ENCODE measurements around the gene PTOV1.

Gene PTOV1

GRCh38 chr19:49850487-49851342 is at the start of gene PTOV1:
Gene PTOV1 (plus strand): TSS chr19:49851159.
- no peaks in the 10 kb centered on the region for H3K27me3 Mint-ChIP-seq
- no peaks in the 10 kb centered on the region for H3K36me3 Mint-ChIP-seq
- H3K4me1 Mint-ChIP-seq (ENCODE audit: low read depth): peaks cover 35% of the 10 kb centered on the region
- H3K4me3 Mint-ChIP-seq: peak within 1 kb of the TSS; percentile 89
- H3K9me3 Mint-ChIP-seq (ENCODE audit: low read depth): peaks cover 6% of the 10 kb centered on the region
- H3K27ac Mint-ChIP-seq: peak within 1 kb of the TSS; percentile 92

DNA sequence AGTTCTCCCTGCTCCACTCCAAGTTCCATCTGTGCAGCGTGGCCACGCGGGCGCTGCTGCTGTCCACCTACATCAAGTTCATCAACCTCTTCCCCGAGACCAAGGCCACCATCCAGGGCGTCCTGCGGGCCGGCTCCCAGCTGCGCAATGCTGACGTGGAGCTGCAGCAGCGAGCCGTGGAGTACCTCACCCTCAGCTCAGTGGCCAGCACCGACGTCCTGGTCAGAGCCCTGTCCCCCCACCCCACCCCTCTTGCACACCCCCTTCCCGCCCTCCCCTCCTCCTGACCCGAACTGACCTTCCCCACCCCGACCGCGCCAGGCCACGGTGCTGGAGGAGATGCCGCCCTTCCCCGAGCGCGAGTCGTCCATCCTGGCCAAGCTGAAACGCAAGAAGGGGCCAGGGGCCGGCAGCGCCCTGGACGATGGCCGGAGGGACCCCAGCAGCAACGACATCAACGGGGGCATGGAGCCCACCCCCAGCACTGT is 49.5 kb upstream of the PTOV1 start:
- Mint-ChIP-seq H3K4me1 (ENCODE audit: low read depth) (no peaks in the 10 kb centered on the region), H3K9me3 (ENCODE audit: low read depth) (no peaks in the 10 kb centered on the region), H3K27me3 (no peaks in the 10 kb centered on the region), H3K27ac (no peak overlapping the region), H3K4me3 (no peak overlapping the region), H3K36me3 (no peaks in the 10 kb centered on the region)

- Mint-ChIP-seq H3K27ac (no peak overlapping the region), H3K4me3 (no peak overlapping the region), H3K4me1 (ENCODE audit: low read depth) (no peaks in the 10 kb centered on the region), H3K9me3 (ENCODE audit: low read depth) (no peaks in the 10 kb centered on the region), H3K36me3 (no peaks in the 10 kb centered on the region), H3K27me3 (no peaks in the 10 kb centered on the region)
Observed at GRCh38 chr19:49801966-49802661, 48.8 kb upstream of the PTOV1 start.

DNA sequence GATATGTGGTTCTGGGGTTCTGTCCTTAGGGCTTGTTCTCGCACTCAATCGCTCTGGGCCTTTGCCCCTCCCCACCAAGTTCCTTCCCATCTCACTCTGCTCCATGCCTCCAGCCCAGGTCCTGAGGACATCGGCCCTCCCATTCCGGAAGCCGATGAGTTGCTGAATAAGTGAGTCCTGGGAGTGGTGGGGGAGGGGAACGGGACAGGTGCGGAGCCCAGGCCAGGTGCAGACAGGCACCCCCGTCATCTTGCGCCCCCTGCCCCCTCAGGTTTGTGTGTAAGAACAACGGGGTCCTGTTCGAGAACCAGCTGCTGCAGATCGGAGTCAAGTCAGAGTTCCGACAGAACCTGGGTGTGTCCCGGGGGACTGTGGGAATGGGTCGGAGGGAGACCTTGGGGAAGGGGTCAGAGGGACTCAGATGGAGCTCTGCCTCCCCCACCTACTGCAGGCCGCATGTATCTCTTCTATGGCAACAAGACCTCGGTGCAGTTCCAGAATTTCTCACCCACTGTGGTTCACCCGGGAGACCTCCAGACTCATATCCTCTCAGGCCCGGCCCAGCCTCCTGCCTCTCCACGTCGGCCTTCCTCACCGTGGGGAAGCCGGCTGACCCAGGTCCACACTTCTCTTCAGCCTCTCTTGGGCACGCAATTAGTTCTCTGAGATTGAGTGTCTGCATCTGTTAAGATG is 48.0 kb upstream of the PTOV1 start:
- no peaks in the 10 kb centered on the region for H3K36me3 Mint-ChIP-seq
- H3K27me3 Mint-ChIP-seq: no peaks in the 10 kb centered on the region
- H3K4me1 Mint-ChIP-seq (ENCODE audit: low read depth): peaks cover 6% of the 10 kb centered on the region
- no peak overlapping the region for H3K27ac Mint-ChIP-seq
- H3K4me3 Mint-ChIP-seq: no peak overlapping the region
- H3K9me3 Mint-ChIP-seq (ENCODE audit: low read depth): no peaks in the 10 kb centered on the region

DNA sequence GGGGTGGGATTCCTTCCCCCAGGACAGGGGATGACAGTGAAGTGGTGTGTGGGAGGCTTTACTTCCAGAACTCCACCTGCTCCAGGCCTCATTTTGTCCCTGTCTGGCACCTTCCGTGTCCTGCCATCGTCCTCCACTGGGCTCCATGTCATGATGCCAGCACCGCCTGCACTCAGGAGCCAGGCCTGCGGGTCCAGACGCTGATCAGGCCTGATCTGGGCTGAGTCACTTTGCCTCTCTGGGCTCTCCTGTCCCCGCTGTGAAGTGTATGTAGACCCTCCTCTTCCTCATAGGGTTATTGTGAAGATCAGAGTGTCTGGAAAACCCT is 47.5 kb upstream of the PTOV1 start:
- Mint-ChIP-seq H3K4me3 (no peak overlapping the region), H3K27me3 (no peaks in the 10 kb centered on the region), H3K9me3 (ENCODE audit: low read depth) (no peaks in the 10 kb centered on the region), H3K4me1 (ENCODE audit: low read depth) (peaks cover 9% of the 10 kb centered on the region), H3K36me3 (no peaks in the 10 kb centered on the region), H3K27ac (no peak overlapping the region)

DNA sequence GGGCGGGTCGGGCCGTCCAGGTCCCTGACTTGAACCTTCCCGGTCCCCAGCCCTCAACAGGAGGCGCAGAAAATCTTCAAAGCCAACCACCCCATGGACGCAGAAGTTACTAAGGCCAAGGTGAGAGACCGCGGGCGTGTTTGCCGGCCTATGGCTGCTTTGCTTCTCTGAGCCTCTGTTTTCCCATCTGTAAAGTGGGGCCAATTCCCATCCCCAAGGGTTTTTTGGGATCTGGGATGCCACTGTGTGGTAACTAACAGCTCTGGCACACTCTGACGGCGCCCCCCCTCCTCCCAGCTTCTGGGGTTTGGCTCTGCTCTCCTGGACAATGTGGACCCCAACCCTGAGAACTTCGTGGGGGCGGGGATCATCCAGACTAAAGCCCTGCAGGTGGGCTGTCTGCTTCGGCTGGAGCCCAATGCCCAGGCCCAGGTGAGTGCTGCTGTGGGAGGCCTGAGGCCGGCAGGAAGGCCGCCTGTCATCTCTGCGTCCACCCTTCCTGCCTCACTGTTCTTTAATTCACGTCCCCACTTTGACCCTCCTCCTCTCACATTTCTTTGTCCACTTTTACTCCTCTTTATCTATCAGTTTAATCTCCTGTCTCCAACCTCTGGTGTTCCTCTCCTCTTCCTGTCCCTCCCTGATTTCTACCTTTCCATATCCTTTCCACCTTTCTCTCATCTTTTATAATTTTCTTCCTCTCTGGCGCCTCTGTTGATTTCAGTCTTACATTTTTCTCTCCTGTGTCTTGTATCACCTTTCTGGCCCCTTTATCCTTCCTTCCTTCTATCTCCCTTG is 44.9 kb upstream of the PTOV1 start:
- no peak overlapping the region for H3K4me3 Mint-ChIP-seq
- H3K27ac Mint-ChIP-seq: no peak overlapping the region
- H3K9me3 Mint-ChIP-seq (ENCODE audit: low read depth): no peaks in the 10 kb centered on the region
- H3K36me3 Mint-ChIP-seq: no peaks in the 10 kb centered on the region
- peaks cover 21% of the 10 kb centered on the region for H3K4me1 Mint-ChIP-seq (ENCODE audit: low read depth)
- H3K27me3 Mint-ChIP-seq: no peaks in the 10 kb centered on the region

DNA sequence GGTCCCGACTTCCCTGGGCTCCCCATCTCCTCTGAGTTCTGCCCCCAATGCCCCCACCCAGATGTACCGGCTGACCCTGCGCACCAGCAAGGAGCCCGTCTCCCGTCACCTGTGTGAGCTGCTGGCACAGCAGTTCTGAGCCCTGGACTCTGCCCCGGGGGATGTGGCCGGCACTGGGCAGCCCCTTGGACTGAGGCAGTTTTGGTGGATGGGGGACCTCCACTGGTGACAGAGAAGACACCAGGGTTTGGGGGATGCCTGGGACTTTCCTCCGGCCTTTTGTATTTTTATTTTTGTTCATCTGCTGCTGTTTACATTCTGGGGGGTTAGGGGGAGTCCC is 44.4 kb upstream of the PTOV1 start:
- no peak overlapping the region for H3K27ac Mint-ChIP-seq
- H3K4me3 Mint-ChIP-seq: no peak overlapping the region
- peaks cover 21% of the 10 kb centered on the region for H3K4me1 Mint-ChIP-seq (ENCODE audit: low read depth)
- H3K36me3 Mint-ChIP-seq: no peaks in the 10 kb centered on the region
- no peaks in the 10 kb centered on the region for H3K9me3 Mint-ChIP-seq (ENCODE audit: low read depth)
- H3K27me3 Mint-ChIP-seq: no peaks in the 10 kb centered on the region

DNA sequence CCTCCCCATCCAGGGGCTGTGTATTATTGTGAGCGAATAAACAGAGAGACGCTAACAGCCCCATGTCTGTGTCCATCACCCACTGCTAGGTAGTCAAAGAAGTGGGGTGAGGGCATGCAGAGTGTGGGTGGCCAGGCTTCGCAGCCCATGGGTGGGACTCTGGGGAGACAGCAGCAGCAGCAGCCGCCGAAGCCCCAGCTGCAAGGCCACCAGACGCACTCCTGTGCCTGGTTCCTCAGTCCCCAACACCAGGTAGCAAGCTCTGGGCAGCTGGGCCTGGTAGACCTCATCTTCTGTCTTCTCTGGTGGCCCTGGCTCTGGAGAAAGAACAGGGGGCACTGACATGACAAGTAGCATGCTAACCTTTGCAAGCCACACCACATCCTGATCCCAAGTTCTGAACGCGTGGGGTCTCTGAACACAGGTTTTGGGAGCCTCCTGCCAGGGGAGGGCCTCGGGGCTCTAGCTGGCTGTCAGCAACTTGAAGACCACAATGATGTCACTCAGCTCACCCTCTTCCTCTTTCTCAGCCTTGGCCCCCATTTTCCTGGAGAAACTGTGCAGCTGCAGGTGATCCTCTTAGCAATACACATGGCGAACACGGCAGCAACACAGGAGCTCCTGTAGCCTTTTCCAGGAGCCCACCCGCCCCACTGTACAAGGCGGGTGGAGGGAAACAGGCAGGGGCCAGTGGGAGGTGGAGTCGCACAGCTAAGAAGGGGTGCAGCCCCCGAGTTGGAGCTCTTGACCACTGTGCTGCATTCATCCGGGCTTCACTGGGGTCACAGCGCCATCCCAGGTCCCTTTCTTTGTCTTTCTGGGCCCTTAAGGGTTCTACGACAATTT is 43.7 kb upstream of the PTOV1 start:
- peak overlapping the region; percentile 16 for H3K27ac Mint-ChIP-seq
- no peaks in the 10 kb centered on the region for H3K9me3 Mint-ChIP-seq (ENCODE audit: low read depth)
- H3K4me1 Mint-ChIP-seq (ENCODE audit: low read depth): peaks cover 24% of the 10 kb centered on the region
- no peaks in the 10 kb centered on the region for H3K36me3 Mint-ChIP-seq
- H3K4me3 Mint-ChIP-seq: no peak overlapping the region
- no peaks in the 10 kb centered on the region for H3K27me3 Mint-ChIP-seq

DNA sequence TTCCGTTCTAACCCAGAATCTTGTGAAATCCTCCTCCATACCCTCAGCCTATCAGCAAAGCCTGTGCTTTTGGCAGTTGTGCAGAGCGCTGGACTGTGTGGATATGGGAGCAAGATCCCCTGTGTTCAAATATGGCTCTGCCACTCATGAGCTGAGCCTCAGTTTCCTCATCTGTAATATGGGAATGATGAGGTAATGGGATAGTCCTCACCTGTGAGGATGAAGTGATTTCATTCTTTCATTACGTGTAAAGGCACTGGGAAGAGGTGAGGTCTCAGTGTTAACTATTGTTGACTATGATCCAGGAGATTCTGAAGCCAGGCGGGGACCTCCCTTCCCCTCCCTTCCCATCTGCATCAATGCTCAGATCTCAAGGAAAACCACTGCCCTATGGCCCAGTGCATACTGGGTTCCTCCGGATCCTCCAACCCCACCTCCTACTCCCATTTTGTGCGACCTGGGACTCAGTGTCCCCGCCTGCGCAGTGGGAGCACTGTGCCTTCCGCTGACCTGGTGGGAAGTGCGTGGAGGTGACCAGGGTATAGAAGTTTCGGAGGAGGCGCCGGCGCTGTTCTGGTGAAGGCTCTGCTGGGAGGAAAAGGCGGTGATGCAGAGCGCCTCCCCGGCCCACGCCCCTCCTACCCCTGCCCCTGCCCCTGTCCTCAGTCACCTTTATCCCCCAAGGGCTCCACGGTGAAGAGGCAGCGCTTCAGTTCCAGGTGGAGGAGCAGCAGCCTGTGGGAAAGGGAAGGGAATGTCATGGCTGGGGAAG is 42.9 kb upstream of the PTOV1 start:
- no peaks in the 10 kb centered on the region for H3K36me3 Mint-ChIP-seq
- peak overlapping the region; percentile 49 for H3K4me3 Mint-ChIP-seq
- no peak overlapping the region for H3K27ac Mint-ChIP-seq
- H3K4me1 Mint-ChIP-seq (ENCODE audit: low read depth): peaks cover 30% of the 10 kb centered on the region
- H3K9me3 Mint-ChIP-seq (ENCODE audit: low read depth): no peaks in the 10 kb centered on the region
- H3K27me3 Mint-ChIP-seq: no peaks in the 10 kb centered on the region

GRCh38 chr19:49808711-49809159 is 42.2 kb upstream of the PTOV1 start:
- Mint-ChIP-seq H3K4me1 (ENCODE audit: low read depth) (peaks cover 33% of the 10 kb centered on the region), H3K4me3 (peak overlapping the region; percentile 81), H3K27ac (peak overlapping the region; percentile 46), H3K27me3 (no peaks in the 10 kb centered on the region), H3K36me3 (no peaks in the 10 kb centered on the region), H3K9me3 (ENCODE audit: low read depth) (no peaks in the 10 kb centered on the region)

GRCh38 chr19:49809160-49809940 is 41.6 kb upstream of the PTOV1 start:
- H3K27ac Mint-ChIP-seq: peak overlapping the region; percentile 55
- H3K9me3 Mint-ChIP-seq (ENCODE audit: low read depth): no peaks in the 10 kb centered on the region
- peaks cover 35% of the 10 kb centered on the region for H3K4me1 Mint-ChIP-seq (ENCODE audit: low read depth)
- H3K36me3 Mint-ChIP-seq: no peaks in the 10 kb centered on the region
- H3K27me3 Mint-ChIP-seq: no peaks in the 10 kb centered on the region
- H3K4me3 Mint-ChIP-seq: peak overlapping the region; percentile 81

DNA sequence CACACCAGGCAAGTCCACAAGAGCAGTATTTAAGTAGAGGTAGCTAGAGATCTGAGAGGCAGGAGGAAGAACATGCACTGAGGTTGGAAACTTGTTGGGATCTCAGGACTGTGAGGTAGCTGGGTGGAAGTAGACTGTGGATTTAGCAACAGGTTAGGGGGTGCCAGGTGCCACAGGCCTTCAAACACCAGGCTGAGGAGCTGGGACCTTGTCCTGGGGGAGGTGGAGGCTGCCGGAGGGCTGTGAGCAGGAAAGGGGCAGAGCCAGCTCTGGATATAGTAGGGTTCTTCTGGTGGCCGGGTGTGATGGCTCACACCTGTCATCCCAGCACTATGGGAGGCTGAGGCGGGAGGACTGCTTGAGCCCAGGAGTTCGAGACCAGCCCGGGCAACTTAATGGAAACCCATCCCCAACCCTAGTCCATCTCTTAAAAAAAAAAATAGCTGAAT is 41.0 kb upstream of the PTOV1 start:
- Mint-ChIP-seq H3K9me3 (ENCODE audit: low read depth) (no peaks in the 10 kb centered on the region), H3K36me3 (no peaks in the 10 kb centered on the region), H3K4me1 (ENCODE audit: low read depth) (peaks cover 38% of the 10 kb centered on the region), H3K4me3 (peak overlapping the region; percentile 81), H3K27ac (peak overlapping the region; percentile 55), H3K27me3 (no peaks in the 10 kb centered on the region)

DNA sequence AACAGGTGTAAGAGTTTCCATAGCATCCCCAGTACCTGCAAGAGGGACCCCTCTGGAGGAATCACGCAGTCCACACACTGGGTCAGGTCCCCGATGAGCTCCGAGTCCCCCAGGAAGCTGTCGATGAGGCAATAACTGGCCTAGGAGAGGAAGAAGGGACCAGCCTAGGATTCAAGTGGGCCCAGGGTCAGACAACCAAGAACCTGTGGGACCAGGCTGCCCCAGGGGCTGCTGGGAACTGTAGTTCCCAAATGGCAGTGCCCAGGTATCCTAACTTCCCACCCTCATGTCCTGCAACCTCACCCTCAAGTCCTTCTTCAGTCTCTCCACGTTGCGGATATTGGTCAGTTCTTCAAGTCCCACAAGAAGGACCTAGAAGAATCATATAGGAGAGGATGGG is 39.6 kb upstream of the PTOV1 start:
- Mint-ChIP-seq H3K4me3 (no peak overlapping the region), H3K36me3 (no peaks in the 10 kb centered on the region), H3K4me1 (ENCODE audit: low read depth) (peaks cover 38% of the 10 kb centered on the region), H3K9me3 (ENCODE audit: low read depth) (no peaks in the 10 kb centered on the region), H3K27me3 (no peaks in the 10 kb centered on the region), H3K27ac (no peak overlapping the region)

Measured in activated naive CD8-positive, alpha-beta T cell (primary cell).